ENCODE data around the gene RARB. TPM values are rescaled to one million over a fixed set of nuclear protein-coding genes. Genes with fewer than 3 reads are reported as not detected.

The RARB gene
- total and polyA plus RNA-seq, 2 of the 13 experiments (the other 11 are each of a cell fraction or from before 2014, with no cell fraction given), result 0.16 TPM; not detected in 1

GRCh38 chr3:25421747-25422146 is 6.3 kb upstream of the RARB start (continued):
- TF ChIP-seq, protein P1, sequence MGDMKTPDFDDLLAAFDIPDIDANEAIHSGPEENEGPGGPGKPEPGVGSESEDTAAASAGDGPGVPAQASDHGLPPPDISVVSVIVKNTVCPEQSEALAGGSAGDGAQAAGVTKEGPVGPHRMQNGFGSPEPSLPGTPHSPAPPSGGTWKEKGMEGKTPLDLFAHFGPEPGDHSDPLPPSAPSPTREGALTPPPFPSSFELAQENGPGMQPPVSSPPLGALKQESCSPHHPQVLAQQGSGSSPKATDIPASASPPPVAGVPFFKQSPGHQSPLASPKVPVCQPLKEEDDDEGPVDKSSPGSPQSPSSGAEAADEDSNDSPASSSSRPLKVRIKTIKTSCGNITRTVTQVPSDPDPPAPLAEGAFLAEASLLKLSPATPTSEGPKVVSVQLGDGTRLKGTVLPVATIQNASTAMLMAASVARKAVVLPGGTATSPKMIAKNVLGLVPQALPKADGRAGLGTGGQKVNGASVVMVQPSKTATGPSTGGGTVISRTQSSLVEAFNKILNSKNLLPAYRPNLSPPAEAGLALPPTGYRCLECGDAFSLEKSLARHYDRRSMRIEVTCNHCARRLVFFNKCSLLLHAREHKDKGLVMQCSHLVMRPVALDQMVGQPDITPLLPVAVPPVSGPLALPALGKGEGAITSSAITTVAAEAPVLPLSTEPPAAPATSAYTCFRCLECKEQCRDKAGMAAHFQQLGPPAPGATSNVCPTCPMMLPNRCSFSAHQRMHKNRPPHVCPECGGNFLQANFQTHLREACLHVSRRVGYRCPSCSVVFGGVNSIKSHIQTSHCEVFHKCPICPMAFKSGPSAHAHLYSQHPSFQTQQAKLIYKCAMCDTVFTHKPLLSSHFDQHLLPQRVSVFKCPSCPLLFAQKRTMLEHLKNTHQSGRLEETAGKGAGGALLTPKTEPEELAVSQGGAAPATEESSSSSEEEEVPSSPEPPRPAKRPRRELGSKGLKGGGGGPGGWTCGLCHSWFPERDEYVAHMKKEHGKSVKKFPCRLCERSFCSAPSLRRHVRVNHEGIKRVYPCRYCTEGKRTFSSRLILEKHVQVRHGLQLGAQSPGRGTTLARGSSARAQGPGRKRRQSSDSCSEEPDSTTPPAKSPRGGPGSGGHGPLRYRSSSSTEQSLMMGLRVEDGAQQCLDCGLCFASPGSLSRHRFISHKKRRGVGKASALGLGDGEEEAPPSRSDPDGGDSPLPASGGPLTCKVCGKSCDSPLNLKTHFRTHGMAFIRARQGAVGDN (CRISPR knock-in tag; IDR thresholded peaks at IDR 0.05), result no peak
- TF ChIP-seq CEBPB (IDR thresholded peaks at IDR 0.05; ENCODE audit: borderline replicate concordance, low read depth, low read length) (peak; percentile 78), PATZ1 (CRISPR knock-in tag; IDR thresholded peaks at IDR 0.05) (no peak), FOXA1 (IDR thresholded peaks at IDR 0.05) (no peak), FOXA1 (CRISPR knock-in tag; IDR thresholded peaks at IDR 0.05) (peak; percentile 32; the same call in 1 of the 2 replicates), EP300 (IDR thresholded peaks at IDR 0.05; ENCODE audit: low read depth in 2 of 2, low read length in 2 of 2) (0 out of 4 replicates have a peak, but pooled peaks of 1 of the 2 experiments have one; percentile 11), EP300 (CRISPR knock-in tag; IDR thresholded peaks at IDR 0.05; ENCODE audit: borderline replicate concordance) (no peak), TBL1XR1 (IDR thresholded peaks at IDR 0.05; ENCODE audit: borderline replicate concordance, low read length, partially characterized antibody) (no peak), HIVEP1 (CRISPR knock-in tag; IDR thresholded peaks at IDR 0.05) (no peak), NR2F1 (CRISPR knock-in tag; IDR thresholded peaks at IDR 0.05) (0 out of 4 replicates have a peak, but pooled peaks of 1 of the 2 experiments have one; percentile 40), MTF2 (CRISPR knock-in tag; IDR thresholded peaks at IDR 0.05; ENCODE audit: borderline replicate concordance) (no peak), ATF1 (CRISPR knock-in tag; IDR thresholded peaks at IDR 0.05) (no peak), CEBPG (CRISPR knock-in tag; IDR thresholded peaks at IDR 0.05) (peak; percentile 74), ZNF816 (CRISPR knock-in tag; IDR thresholded peaks at IDR 0.05; ENCODE audit: borderline replicate concordance) (no peak), ATM (IDR thresholded peaks at IDR 0.05; ENCODE audit: borderline replicate concordance) (no peak), NR2F6 (IDR thresholded peaks at IDR 0.05) (no peak; the same call in 1 of the 2 replicates), NR2F6 (CRISPR knock-in tag; IDR thresholded peaks at IDR 0.05) (peak; percentile 50)
- TF ChIP-seq, protein P2, sequence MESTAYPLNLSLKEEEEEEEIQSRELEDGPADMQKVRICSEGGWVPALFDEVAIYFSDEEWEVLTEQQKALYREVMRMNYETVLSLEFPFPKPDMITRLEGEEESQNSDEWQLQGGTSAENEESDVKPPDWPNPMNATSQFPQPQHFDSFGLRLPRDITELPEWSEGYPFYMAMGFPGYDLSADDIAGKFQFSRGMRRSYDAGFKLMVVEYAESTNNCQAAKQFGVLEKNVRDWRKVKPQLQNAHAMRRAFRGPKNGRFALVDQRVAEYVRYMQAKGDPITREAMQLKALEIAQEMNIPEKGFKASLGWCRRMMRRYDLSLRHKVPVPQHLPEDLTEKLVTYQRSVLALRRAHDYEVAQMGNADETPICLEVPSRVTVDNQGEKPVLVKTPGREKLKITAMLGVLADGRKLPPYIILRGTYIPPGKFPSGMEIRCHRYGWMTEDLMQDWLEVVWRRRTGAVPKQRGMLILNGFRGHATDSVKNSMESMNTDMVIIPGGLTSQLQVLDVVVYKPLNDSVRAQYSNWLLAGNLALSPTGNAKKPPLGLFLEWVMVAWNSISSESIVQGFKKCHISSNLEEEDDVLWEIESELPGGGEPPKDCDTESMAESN (CRISPR knock-in tag; conservative IDR thresholded peaks at IDR 0.05), result no peak
- TF ChIP-seq, protein P3, sequence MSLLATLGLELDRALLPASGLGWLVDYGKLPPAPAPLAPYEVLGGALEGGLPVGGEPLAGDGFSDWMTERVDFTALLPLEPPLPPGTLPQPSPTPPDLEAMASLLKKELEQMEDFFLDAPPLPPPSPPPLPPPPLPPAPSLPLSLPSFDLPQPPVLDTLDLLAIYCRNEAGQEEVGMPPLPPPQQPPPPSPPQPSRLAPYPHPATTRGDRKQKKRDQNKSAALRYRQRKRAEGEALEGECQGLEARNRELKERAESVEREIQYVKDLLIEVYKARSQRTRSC (CRISPR knock-in tag; IDR thresholded peaks at IDR 0.05; ENCODE audit: low read depth), result no peak
- TF ChIP-seq, protein P4, sequence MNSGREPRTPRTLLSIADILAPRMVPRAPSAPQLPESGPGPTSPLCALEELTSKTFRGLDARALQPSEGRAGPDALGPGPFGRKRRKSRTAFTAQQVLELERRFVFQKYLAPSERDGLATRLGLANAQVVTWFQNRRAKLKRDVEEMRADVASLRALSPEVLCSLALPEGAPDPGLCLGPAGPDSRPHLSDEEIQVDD (CRISPR knock-in tag; IDR thresholded peaks at IDR 0.05; ENCODE audit: borderline replicate concordance), result no peak

All from HepG2 (cell line).